Measurements from ENCODE around the gene GAS6.
"Not testable (repeated sequence)": the region's sequence is repeated elsewhere in the genome, so short reads cannot be mapped to it uniquely, and the experiment has no call there.

Gene GAS6

DNA sequence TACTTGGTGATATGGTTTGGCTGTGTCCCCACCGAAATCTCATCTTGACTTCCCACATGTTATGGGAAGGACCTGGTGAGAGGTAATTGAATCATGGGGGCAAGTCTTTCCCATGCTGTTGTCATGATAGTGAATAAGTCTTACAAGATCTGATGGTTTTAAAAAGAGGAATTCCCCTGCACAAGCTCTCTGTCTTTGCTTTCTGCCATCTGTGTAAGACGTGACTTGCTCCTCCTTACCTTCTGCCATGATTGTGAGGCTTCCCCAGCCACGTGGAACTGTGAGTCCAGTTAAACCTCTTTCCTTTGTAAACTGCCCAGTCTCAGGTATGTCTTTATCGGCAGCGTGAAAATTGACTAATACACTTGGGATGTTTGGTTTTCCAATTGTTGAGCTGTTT lies 4.0 kb upstream of the GAS6 start:
- not testable (repeated sequence) for ATAC-seq, DNase-seq

DNA sequence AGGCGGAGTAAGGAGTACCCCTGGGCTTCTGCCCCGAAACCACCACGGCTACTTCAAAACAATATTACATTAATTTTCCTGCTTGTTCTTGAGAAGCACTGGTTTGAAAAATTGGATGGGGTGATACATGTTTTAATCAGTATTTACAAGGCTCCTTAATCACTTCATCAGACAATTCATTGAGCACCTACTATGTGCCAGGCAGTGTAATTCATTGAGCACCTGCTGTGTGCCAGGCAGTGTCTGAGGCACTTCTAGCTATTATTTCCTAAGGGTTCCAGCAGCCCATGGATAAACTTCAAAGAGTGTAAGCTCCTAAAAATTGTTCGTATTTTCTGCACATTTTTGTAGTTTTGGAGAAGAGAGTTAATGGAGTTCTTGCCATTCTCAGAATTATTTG lies 1.6 kb upstream of the GAS6 start:
- ATAC-seq (no peak), DNase-seq (no peak)

DNA sequence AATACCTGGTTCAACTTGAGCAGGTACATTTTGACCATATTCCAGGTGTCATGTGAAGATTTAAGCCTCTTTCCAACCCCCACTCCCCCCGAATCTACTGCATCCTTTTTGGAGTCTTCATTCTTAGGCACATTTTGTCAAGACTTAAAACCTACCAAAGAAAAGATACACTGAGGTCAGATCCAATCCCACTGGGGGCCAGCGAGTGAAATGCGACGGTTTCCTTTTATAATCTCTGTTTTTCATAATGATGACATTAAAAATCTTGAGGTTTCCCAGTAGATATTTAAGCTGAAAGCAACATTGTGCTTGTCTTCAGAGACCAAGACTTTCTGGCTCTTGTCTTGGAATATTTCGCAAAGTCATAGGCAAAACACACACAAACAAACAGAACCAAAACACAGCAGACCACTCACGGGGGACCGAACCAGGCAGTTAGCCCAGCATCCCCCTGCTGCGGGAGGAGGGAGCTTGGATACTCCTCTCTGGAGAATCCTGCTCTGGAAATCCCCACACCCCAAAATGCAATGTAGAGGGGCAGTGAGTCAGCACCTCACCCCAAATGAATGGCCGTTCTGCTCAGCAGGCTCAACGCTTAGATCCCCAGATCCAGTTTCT lies 506 bp upstream of the GAS6 start:
- ATAC-seq (no peak), DNase-seq (no peak)

DNA sequence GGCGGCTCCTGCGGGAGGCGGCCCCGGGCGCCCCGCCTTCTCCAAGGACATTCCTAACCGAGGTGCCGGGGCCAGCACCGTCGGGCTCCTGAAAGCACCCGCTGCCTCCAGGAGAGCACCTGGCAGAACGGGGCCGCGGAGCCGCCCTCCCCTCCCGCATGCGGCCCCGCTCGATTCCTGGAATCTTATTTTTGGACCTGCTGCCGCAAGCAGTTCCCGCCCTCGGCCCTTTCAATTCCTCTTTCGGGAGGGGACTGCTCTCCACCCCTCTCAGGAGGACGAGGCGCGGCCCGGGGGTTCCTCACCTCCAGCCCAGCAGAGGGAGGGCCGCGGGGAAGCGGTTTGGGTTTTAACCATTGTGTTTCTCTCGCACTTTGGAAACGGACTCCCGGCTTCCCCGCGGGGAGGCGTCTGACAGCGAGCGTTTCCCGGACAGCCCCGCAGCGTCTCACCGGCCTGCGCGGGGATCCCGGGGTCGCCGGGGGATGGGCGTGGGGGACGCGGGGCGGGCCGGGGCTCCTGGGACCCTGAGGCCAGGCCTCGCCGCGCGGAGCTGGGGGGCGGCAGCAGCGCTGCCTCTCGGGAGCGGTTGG lies 849 bp downstream of the GAS6 start:
- peak; percentile 30 for DNase-seq

DNA sequence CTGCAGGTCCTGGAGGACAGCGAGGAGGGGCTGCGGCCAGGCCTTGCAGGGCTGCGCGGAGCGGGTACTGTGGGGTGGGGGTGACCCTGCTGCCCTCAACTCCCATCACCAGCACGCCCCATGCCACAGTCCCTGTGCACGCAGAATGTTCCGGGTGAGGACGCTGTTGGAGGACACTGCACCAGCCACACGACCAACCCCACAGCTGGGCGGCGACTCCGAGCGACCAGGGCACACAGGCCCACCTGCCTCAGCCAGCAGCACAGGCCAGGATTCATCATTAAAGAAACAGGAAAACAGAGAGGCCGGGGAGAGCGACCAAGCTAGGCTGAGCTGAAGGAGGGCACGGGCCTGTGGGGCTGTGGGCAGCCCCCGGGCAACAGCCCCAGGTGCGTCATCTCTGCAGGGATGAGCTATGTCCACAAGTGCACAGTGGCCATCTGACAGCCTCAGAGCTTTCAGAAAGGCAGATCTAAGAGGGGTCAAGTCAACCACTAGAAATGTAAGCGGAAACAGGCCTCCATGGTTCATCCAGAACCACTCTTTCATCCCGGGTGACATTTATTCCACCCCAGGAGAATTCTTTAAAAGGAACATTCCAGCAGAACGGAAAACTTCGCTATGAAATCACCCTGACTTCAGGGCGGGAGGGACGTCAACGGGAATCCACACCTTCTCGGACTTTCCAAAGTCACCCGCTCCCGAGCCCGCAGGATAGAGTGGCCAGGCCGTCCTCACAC lies 1.5 kb downstream of the GAS6 start:
- no peak for ATAC-seq
- no peak for DNase-seq

More for the DNA sequence above, 849 bp downstream of the GAS6 start:
- ATAC-seq, result no peak

DNA sequence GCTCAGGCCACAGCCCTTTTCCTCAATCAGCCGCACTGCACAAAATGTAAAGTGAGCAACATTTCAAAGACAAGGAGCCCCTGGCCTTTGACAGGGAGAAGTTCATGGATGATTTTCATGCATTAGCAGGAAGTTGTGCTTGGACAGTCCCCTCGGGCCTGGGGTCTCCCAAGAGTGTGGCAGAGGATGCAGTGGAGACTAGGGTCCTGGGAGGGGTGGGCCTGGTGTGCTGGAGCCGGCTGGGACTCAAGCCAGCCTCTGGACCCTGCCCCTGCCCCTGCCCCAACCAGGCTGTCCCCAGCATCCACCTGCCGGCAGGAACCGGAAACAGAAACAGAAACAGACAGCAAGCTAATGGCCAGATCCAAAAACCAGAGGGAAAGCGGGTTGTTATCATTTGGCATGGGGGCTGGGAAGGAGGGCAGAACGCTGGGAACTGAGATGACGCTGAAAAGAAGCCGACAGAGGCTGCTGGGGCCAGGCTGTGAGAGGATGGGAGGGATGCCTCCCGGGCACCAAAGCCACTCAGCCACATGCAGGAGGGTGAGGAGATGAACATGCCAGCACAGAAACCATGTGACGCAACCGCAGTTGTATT lies 2.3 kb downstream of the GAS6 start:
- DNase-seq (no peak), ATAC-seq (no peak)

DNA sequence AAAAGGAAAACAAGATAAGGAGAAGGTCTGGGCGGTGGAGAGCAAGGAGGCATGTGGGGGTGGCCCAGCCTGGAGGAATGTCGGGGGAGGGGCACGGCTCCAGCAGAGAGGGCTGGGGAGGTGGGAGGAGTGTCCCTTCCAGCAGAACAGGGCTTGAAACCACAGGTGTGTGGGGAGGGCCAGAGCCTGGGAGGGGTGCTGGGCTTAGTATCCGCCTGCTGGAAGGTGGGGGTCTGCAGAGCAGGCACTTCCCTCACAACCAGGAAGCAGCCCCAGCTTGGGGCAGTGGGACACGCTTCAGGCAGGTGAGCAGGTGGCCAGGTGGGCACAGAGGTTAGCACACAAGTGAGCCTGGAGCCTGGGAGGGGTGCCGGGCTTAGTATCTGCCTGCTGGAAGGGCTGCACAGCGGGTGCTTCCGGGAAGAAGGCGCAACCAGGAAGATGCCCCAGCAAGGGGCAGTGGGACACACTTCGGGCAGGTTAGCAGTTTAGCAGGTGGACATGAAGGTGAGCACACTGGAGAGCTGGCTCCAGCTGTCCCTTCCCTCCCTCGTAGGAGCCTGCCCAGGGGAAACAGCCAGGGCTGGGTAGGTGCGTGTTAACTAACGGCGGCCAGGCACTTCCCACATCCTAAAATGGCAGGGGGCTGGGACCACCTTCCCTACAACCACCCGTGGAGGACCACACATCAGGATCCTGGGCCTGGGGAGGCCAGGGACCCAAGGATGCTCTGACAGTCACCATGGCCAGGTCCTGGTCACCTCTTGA lies 3.0 kb downstream of the GAS6 start:
- ATAC-seq, result no peak
- DNase-seq, result no peak

DNA sequence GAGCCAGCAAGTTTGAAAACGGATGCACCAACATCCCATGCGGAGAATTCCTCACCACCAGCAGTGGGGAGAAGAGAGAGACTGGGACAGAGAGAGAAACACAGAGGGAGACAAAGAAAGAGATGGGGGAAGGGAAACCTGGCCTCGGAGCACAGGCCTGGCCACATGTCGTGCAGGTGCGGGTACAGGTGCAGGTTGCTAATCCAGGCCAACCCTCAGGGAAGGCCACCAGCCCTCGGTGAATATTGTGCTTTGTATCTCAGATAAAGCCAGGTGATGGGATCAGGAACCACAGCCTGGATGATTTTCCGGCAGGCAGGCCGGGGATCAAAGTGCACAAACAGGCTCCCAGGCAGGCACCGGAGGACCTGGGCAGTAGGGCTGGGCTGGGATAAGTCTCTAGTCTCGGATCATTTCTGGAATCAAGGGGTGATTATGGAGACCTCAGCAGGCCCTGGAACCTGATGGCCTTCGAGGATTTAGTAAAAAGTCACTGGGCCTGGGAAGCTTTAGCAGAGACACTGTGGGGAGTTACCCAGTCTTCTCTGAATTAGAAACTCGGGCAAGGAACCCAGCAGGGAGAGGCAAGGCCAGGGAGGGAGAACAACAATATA lies 3.7 kb downstream of the GAS6 start:
- no peak for ATAC-seq
- no peak for DNase-seq

DNA sequence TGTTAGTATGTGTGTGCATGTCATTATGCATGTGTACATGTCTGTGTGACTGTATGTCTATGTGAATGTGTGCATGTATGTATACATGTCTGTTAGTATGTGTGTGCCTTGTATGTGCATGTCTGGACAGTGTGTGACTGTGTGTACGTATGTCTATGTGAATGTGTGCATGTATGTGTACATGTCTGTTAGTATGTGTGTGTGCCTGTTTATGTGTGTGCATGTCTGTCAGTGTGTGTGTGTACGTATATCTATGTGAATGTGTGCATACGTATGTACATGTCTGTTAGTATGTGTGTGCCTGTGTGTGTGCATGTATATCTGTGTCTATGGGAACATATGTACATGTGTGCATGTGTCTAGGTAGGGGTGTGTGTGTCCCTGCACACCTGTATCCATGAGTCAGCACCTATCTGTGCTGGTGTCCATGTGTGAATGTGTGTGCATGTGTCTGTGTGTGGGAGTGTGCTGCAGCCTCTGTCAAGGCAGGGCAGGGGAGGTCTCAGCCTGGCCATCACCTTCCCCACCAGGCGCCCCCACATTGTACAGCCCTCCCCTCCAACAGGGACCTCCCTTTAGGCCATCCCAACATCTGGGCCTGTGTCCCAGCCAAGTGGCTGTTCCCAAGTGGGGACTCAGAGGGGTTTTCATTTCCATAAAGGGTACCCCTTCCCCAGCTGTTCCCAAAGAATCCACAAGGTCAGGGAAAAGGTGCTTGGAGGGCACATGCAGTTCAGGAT lies 4.4 kb downstream of the GAS6 start:
- DNase-seq, result no peak
- no peak for ATAC-seq

DNA sequence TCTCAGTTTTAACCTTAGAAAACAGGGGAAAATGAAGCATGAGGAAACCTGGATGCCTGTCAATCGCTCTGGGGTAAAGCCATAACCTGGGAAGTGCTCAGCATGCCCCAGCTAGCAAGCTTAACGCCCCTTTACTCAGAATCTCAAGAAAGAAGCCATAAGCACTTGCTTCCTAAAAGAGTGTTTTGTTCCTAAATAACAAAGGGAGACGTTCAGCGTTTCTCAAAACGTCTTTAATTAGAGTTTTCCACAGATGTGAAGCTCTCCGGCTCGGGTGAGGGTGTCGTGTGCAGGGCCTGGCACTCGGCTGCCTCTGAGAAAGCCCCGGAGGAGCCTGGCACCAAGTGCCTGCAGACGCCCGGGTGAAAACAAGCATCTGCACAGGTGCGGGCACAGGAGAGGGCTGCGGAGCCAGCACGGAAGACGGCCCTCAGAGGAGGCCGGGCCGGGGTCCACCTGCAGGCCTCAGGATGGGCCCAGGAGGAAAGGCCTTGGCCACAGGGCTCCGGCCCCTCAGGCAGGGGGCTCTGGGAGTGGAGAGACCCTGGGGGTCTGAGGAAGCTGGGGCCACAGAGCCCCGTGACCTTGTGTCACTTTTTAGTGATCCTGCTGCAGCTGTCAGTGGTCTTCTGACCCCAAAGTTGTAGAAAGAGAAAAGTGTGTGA lies 6.2 kb downstream of the GAS6 start:
- DNase-seq, result no peak
- no peak for ATAC-seq

DNA sequence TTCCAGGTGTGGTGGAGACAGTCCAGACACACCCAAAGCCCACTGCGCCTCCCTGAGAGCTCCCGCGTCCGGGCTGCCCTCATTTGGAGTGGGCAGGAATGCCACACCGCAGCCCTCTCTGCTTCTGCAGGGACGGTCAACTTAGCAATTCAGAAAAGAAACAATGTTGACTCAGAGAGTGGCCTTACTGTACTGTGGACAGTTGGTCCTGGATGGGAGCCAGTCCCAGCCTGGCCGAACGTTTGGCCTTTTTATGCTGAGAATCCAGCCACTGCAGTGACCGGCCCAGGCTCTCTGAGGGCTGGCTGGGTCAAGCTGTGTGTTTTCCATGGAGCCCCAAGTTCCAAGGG lies 7.2 kb downstream of the GAS6 start:
- no peak for ATAC-seq
- DNase-seq, result no peak

DNA sequence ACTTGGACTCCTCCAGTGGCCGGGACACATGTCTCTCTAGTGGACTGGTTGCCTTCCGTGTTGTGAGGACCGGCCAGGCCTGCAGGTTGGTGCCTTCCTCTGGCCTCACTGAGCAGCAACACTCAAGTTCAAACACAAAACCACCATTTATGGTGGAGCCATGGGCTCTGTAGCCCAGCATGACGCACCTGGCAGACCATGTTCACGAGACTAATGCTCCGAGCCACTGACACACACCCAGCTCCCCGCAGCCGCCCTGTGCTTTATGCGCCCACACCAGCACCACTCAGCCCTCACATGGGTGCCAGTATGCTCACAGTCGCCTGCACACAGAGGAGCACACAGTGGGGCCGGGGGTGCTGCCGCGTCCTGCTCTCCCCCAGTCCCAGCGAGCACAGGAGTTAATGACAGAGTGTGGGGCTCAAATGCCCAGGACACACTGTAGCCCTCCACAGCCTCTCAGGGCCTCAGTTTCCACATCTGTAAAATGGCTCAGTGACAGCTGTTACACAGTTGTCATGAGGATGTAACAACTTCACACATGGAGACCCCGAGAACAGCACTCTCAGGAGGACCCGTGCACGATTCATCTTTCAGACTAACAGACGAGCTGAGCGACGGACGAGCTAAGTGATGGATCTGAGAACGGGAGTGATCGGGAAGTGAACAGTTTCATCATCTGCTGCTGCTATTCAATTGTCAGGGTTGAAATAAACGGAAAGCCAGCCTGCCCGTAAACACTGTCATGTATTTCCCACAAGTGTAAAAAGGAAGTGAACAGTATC lies 7.8 kb downstream of the GAS6 start:
- ATAC-seq, result no peak
- no peak for DNase-seq

DNA sequence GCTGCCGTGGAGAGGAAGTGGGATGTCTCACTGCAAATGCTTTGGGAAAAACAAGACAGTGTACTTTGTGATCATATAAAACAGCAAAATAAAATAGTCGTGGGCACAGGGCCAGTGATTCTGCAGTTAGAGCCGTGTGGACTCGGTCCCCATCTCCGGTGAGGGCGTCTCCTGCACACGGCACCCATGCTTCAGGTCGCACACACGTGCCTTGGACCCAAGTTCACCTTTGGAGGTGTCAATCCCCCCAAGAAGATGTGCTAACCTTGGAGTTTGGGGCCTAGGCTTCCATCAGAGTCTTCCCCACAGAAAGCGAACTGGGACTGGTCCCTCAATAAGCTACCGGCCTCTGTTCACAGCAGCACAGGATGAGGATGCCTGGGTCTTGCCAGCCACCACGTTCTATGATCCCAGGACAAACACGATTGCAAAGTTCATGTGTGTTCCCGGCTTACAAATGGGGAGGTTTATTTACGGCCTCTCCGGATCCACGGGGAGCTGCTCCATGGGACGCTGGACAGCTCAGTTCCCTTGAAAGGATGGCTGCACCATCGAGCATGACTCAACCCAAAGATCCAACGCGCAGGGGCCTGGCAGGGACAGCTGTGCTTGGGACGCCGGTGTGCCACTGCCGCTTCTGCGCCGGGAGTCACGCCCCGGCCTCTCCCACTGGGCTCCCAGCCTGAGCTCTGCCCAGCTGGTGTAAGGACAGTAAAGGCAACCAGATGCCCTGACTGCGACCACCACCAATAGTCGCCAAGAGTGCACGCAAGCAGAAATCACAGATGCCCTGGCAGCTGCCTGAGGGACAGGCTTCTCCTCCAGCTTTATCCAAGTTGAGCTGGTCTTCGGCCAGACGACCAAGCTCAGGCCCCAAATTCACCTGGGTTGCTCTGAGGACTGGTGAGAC lies 8.6 kb downstream of the GAS6 start:
- no peak for DNase-seq
- ATAC-seq, result no peak

DNA sequence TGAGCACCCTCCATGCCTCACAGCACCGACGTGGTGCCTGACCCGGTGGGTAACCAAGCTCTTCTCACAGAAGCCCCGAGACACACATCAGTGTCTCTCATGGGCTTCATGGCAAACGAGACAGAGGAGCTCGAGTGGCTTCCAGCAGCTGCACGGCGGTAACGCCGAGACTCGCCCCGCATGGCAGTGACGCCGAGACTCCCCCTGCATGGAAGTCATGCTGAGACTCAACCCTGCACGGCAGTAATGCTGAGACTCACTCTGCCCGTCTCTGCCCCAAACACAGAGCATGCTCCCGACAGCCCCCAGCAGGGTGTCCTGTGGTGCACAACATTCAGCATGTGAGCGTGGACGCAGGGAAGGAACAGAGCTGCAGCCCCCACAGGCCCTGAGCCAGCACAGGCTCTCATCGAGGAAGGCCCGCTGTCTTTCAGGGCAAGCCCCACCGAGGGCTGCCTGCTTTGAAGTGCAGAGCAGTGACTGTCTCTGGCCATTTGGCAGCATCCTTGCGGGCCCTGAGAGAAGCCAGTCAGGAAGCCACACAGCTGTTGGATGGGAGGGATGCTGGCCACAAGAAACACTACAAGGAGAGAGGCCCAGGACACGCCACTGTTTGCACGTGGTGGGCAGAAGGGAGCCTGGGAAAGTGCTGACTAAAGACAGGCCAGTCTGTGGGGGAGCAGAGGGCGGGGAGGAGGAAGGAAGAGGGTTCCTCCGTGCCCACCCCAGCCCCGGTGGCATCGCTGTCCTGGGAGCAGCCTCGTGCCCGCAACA lies 9.5 kb downstream of the GAS6 start:
- DNase-seq (no peak), ATAC-seq (peak; percentile 22)

DNA sequence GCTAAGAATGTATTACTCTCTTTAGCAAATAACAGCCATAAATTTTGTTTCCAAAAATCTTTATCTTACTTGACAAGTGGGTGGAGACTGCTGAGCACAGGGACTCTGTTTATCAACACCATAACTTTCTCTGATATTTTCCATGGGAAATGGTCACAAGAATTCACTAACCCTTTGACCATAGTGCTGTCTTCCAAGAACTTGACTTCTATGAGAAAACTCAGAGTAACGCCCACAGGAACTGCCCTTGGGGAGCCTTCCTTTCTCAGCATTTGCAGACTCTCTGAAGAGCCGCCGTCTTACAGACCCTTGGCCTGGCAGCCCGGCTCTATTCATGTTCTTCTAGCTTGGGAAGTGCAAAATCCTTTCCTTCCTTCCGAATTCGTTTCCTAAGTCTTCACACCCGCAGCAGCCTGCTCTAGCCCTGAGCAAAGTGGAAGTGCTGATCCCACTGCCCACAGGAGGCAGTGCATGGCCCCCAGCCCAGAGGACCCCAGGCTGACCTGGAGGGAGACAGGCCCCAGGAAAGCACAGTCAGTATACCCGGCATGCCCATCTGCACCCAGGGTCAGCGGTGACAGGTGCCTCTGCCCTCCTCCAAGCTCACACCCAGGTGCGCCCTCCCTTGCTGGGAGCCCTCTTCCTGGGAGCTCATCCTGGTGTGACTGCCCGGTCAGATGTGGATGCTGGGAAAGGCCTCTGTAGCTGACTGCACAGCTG lies 10.2 kb downstream of the GAS6 start:
- DNase-seq (no peak), ATAC-seq (no peak)

DNA sequence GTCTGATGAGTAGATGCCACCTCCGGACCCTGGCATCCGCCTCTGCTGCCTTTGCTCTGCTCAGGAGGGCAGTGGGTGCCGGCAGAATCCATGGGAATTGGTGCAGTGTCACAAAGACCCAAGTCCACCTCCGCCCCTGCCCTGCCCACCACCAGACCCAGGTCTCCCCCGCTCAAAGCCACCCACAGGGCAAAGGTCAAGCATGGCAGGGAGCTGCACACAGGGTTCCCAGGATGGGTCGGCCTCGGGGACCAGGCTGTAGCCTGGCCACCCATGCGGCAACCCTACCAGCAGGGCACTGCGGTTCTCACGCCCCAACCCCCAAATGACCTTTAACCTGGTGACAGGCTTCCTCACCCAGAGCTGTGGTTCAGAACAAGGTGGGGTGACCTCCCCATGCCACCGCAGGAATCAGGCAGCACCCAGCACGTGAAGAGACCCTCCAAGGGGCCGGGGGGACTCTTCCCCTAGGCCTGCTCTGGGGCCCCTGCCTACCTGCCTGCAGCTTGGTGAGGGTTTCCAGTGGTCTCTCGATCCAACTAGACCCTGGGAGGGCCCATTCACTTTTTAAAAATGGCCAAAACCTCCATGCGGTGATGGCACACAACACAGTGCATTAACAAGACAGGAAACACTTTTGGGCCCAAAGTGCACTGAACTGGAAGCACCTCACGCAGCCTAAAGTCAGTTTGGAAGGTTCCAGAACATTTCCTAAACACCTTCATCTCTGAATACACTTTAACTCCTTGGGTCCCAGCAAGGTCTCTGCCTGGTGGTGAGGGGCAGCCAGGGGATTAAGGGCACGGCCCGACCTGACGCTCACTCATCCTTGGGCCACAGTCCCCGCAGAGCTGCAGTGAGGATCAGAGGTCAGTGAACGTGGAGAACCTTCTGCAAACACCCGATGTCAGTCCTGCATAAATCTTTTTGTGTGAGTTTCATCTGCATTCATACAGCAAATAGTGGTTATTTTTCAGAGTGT lies 11.0 kb downstream of the GAS6 start:
- DNase-seq, result no peak
- ATAC-seq, result no peak
